Panc1 (cell line): ENCODE measurements around the gene SHB. TPM values are rescaled to one million over a fixed set of nuclear protein-coding genes. Genes with fewer than 3 reads are reported as not detected.

Experiments
- ATAC-seq: fragments of 200-7000 bp; cut with Tn5 transposase; 2 replicates; pipeline ENCODE4 v1.9.1; 2020; ENCODE audit warnings: mild to moderate bottlenecking, moderate library complexity
- BruUV-seq: library from RNA; stranded (reverse); fragments of 400-500 nt; replicated peaks from 2 replicates; lab custom pipeline; 2021; lab: Mats Ljungman, UMichigan
- CTCF ChIA-PET: fragments of 300-600 bp; sonication (Branson Sonifier 250); formaldehyde crosslinking; loops from one replicate; lab custom pipeline; 2022; ENCODE audit warnings: antibody characterized with exemption; lab: Charles Lee
- POLR2A ChIA-PET: fragments of 300-600 bp; sonication (Branson Sonifier 250); formaldehyde crosslinking; loops from one replicate; lab custom pipeline; 2022; ENCODE audit warnings: antibody characterized with exemption; lab: Charles Lee
- DNase-seq: peaks from one replicate; pipeline ENCODE4 v3.0.0-alpha.2; 2010; ENCODE audit warnings: low read depth, low spot score
- H3K27ac ChIP-seq: 2 replicates; pipeline ENCODE4 v1.5.1; 2011; ENCODE audit warnings: mild to moderate bottlenecking, low read length, inconsistent platforms
- H3K27me3 ChIP-seq: fragments of 200-500 bp; sonication (Bioruptor generic); 2 replicates; pipeline ENCODE4 v1.6.0; 2014; ENCODE audit warnings: low read length, inconsistent platforms; ENCODE audit not compliant: control insufficient read depth, insufficient read depth
- H3K36me3 ChIP-seq: fragments of 200-500 bp; sonication (Bioruptor generic); 2 replicates; pipeline ENCODE4 v1.5.1; 2014; ENCODE audit warnings: inconsistent platforms, mild to moderate bottlenecking, low read length, moderate library complexity; ENCODE audit not compliant: control insufficient read depth, insufficient read depth
- H3K4me1 ChIP-seq: 2 replicates; pipeline ENCODE4 v1.5.1; 2011; ENCODE audit warnings: inconsistent platforms, mild to moderate bottlenecking, low read length, moderate library complexity; ENCODE audit not compliant: control insufficient read depth, insufficient read depth
- H3K4me3 ChIP-seq, 2 experiments: 2 replicates each; pipeline ENCODE4 v1.5.1; 2011 to 2012; ENCODE audit warnings: low read depth in 2 of 2, low read length in 2 of 2, mild to moderate bottlenecking in 2 of 2, inconsistent platforms in 1 of 2, moderate library complexity in 1 of 2
- H3K9me3 ChIP-seq: fragments of 200-500 bp; sonication (Bioruptor generic); 2 replicates; pipeline ENCODE4 v1.5.1; 2014; ENCODE audit warnings: low read depth, mild to moderate bottlenecking, inconsistent platforms, low read length, moderate library complexity; ENCODE audit not compliant: control insufficient read depth, insufficient read depth
- POLR2AphosphoS5 ChIP-seq: IDR thresholded peaks from 2 replicates; pipeline ENCODE4 v1.6.1; 2012; ENCODE audit warnings: mild to moderate bottlenecking, low read depth, low read length, moderate library complexity
- SIN3A ChIP-seq: IDR thresholded peaks from 2 replicates; pipeline ENCODE4 v1.6.1; 2012; ENCODE audit warnings: low read depth, mild to moderate bottlenecking, low read length, moderate library complexity, borderline replicate concordance; ENCODE audit not compliant: insufficient read depth
- TCF7L2 ChIP-seq: IDR thresholded peaks from 2 replicates; pipeline ENCODE4 v1.6.1; 2011; ENCODE audit warnings: mild to moderate bottlenecking, low read depth, low read length, inconsistent platforms
- in situ Hi-C: cut with HindIII; loops from 2 replicates; pipeline ENCODE4 v1.10.0; 2016; ENCODE audit warnings: low sequenced_read_pairs, low pct_unique_long_range_greater_than_20kb
- intact Hi-C: fragments of 100-400 bp; cut with micrococcal nuclease; formaldehyde crosslinking; loops from one replicate; pipeline ENCODE4 v1.10.0; 2022; ENCODE audit not compliant: unreplicated experiment
- total RNA-seq: library from RNA; stranded (reverse); gene quantifications from one replicate; pipeline ENCODE4 v1.2.1, GENCODE V29; 2021; ENCODE audit not compliant: unreplicated experiment
- TF ChIP-seq, protein P1 (sequence below): fragments of 450-650 bp; IDR thresholded peaks from 2 replicates; pipeline ENCODE4 v1.5.1; 2017; ENCODE audit warnings: mild to moderate bottlenecking
- TF ChIP-seq, protein P2 (sequence below), 2 experiments: IDR thresholded peaks; 2 replicates each; pipeline ENCODE4 v1.6.1; 2011 to 2012; ENCODE audit warnings: low read depth in 2 of 2, control low read depth in 1 of 2, low read length in 1 of 2, mild to moderate bottlenecking in 1 of 2, moderate library complexity in 1 of 2; ENCODE audit not compliant: insufficient read depth in 1 of 2

The SHB gene
- total RNA-seq, 1 experiment from 2014 or later, result 59.9 TPM

DNA sequence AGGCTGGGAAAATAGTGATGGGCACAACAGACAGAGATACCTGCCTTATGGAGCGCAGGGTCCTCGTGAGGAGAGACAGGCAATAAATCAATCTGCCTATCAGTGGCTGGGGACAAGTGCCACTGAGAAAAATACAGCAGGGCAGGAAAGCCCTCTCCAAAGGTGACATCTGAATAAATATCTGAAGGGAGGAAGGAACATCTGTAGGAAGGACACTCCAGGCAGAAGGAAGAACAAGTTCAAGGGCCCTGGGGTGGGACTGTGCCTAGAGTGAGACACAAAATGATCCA is 111.4 kb downstream of the SHB start:
- intact Hi-C loops (no loop called here), in situ Hi-C loops (no loop called here)
- H3K27ac ChIP-seq, result no peak overlapping the region
- ChIA-PET CTCF (no interaction called here), POLR2A (no interaction called here)
- H3K4me1 ChIP-seq, result peaks cover 32% of the 10 kb centered on the region
- H3K27me3 ChIP-seq, result no peaks in the 10 kb centered on the region
- peaks cover 4% of the 10 kb centered on the region for H3K36me3 ChIP-seq
- no peaks in the 10 kb centered on the region for H3K9me3 ChIP-seq
- H3K4me3 ChIP-seq, result no peak overlapping the region
- DNase-seq (no peak), ATAC-seq (no peak)
- TF ChIP-seq SIN3A (no peak), POLR2AphosphoS5 (no peak), TCF7L2 (no peak)
- TF ChIP-seq, protein P1, sequence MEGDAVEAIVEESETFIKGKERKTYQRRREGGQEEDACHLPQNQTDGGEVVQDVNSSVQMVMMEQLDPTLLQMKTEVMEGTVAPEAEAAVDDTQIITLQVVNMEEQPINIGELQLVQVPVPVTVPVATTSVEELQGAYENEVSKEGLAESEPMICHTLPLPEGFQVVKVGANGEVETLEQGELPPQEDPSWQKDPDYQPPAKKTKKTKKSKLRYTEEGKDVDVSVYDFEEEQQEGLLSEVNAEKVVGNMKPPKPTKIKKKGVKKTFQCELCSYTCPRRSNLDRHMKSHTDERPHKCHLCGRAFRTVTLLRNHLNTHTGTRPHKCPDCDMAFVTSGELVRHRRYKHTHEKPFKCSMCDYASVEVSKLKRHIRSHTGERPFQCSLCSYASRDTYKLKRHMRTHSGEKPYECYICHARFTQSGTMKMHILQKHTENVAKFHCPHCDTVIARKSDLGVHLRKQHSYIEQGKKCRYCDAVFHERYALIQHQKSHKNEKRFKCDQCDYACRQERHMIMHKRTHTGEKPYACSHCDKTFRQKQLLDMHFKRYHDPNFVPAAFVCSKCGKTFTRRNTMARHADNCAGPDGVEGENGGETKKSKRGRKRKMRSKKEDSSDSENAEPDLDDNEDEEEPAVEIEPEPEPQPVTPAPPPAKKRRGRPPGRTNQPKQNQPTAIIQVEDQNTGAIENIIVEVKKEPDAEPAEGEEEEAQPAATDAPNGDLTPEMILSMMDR, result no peak
- TF ChIP-seq, protein P2, sequence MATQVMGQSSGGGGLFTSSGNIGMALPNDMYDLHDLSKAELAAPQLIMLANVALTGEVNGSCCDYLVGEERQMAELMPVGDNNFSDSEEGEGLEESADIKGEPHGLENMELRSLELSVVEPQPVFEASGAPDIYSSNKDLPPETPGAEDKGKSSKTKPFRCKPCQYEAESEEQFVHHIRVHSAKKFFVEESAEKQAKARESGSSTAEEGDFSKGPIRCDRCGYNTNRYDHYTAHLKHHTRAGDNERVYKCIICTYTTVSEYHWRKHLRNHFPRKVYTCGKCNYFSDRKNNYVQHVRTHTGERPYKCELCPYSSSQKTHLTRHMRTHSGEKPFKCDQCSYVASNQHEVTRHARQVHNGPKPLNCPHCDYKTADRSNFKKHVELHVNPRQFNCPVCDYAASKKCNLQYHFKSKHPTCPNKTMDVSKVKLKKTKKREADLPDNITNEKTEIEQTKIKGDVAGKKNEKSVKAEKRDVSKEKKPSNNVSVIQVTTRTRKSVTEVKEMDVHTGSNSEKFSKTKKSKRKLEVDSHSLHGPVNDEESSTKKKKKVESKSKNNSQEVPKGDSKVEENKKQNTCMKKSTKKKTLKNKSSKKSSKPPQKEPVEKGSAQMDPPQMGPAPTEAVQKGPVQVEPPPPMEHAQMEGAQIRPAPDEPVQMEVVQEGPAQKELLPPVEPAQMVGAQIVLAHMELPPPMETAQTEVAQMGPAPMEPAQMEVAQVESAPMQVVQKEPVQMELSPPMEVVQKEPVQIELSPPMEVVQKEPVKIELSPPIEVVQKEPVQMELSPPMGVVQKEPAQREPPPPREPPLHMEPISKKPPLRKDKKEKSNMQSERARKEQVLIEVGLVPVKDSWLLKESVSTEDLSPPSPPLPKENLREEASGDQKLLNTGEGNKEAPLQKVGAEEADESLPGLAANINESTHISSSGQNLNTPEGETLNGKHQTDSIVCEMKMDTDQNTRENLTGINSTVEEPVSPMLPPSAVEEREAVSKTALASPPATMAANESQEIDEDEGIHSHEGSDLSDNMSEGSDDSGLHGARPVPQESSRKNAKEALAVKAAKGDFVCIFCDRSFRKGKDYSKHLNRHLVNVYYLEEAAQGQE (IDR thresholded peaks at IDR 0.05; ENCODE audit: insufficient read depth in 1 of 2, low read depth in 2 of 2, low read length in 1 of 2), result no peak
- BruUV-seq, result no TSS peak

DNA sequence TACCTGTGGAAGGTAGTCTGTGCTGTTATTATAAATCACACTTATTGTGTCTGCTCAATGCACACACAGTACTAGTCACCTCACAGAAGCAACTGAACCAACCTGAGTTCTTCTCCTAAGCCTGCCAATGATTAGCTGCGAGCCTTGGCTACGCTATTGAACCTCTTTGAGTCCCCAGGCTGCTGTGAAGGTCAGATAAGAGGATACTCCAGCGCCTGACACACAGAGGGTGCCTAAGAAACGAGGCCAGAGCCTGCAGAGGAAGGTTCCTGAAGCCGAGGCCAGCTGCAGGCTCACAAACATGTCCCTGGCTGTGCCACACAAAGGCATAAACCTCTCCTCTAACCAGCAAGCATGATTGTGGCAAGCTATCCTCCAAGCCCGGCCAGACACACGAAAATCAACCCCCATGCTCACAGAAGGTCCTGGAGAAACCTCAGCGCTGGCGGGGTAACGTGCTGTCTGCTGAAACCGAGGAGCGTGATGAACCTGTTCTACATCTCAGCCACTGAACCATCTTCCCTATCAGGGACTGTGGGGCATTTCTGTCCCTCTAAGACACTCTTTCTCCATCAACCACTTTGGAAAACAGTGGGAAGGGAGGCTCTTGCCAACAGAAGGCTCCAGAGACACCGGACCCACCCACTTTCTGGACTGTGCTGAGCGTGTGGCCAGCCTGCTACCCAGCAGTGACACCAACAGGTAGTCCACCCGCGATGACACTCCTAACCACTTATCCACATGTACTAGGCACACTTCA is 111.9 kb downstream of the SHB start:
- Histone ChIP-seq H3K9me3 (no peaks in the 10 kb centered on the region), H3K4me3 (no peak overlapping the region), H3K4me1 (peaks cover 32% of the 10 kb centered on the region), H3K27ac (no peak overlapping the region), H3K36me3 (peaks cover 4% of the 10 kb centered on the region), H3K27me3 (no peaks in the 10 kb centered on the region)
- in situ Hi-C loops (no loop called here), intact Hi-C loops (no loop called here)
- ATAC-seq (no peak), DNase-seq (no peak)
- no peak for TF ChIP-seq TCF7L2
- ChIA-PET POLR2A (no interaction called here), CTCF (no interaction called here)
- no TSS peak for BruUV-seq

DNA sequence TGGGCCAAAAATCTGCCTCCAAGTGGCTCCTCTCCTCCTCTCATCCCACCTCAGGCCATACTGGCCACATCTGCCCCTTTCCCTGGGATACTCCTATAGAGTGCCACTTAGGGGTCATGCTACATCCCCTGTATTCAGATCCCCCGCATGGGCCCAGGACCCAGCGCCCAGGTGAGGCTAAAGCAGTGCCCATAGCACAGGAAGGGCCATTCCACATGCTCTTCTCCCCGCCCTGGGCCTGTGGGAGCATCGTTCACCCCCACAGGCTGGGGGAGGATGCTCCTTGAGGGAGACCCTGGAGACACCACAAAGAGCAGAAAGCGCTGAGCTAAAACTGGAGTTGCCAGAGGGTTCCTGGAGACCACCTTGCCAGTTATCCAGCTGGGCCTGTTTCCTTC is 112.6 kb downstream of the SHB start:
- Histone ChIP-seq H3K27me3 (no peaks in the 10 kb centered on the region), H3K4me1 (peaks cover 32% of the 10 kb centered on the region), H3K27ac (no peak overlapping the region), H3K9me3 (no peaks in the 10 kb centered on the region), H3K36me3 (peaks cover 4% of the 10 kb centered on the region), H3K4me3 (no peak overlapping the region)
- BruUV-seq, result no TSS peak
- ChIA-PET POLR2A (no interaction called here), CTCF (no interaction called here)
- intact Hi-C loops, result no loop called here
- ATAC-seq (no peak), DNase-seq (no peak)
- TF ChIP-seq, protein P2 (IDR thresholded peaks at IDR 0.05; ENCODE audit: insufficient read depth in 1 of 2, low read depth in 2 of 2, low read length in 1 of 2), result no peak
- in situ Hi-C loops, result no loop called here
